Measurements from ENCODE around the gene RASGEF1C.

Gene RASGEF1C

DNA sequence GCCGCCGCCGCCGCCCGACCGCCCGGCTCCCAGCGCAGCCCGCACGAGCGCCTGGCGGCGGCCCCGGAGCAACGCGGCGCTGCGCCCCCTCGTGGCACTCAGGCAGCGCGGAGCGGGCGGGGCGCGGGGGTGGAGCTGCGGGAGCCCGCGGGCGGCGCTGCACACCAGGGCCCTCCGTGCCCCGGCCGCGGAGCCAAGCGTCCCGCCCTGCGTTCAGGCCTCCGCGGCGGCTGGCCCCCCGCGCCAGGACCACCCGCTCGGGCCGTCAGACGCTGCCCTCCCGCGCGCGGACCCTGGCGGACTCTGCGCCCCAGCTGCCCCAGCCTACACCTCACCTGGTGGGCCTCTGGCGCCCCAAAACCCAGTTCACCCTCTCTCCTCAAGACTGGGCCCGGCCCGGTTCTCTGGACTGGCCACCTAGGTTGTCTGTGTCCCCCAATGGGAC, at the start of gene RASGEF1C:
Gene RASGEF1C, minus strand, starts transcription at position 75 of the 445 bp plus-strand sequence. CDS start 71,159 bp downstream, outside the sequence.
- DNase-seq, result peak in 39 of 42 donors; percentile 44 to 88 (median 75)
- intact Hi-C loops (cut with DNase I), result loop anchor here (10.0 kb wide), 1 partner anchor 84 kb away; no protein-coding TSS in a partner anchor

- DNase-seq, result no peak
- intact Hi-C loops (cut with DNase I), result no loop called here
Measured at GRCh38 chr5:180253036-180253824, 44.2 kb upstream of the RASGEF1C start.

DNA sequence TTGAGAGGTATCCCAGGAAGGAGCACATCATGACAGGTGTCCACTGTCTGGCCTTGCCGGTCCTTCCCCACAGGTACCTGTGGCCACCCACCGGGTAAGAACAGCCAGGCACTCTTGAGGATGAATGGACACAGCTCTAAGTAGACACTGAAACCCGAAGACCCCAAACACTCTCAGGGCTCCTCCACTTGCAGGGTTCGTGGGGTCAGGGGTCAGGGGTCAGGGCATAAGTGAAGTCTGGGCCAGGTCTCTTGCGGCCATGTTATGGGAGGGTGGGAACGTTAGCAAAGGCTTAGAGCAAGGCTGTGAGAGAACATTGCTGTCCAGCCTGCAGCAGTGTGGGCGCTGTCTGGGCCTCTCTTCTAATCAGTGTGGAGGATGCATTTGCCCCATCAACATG, 42.9 kb upstream of the RASGEF1C start:
- no peak for DNase-seq
- intact Hi-C loops (cut with DNase I), result no loop called here

DNA sequence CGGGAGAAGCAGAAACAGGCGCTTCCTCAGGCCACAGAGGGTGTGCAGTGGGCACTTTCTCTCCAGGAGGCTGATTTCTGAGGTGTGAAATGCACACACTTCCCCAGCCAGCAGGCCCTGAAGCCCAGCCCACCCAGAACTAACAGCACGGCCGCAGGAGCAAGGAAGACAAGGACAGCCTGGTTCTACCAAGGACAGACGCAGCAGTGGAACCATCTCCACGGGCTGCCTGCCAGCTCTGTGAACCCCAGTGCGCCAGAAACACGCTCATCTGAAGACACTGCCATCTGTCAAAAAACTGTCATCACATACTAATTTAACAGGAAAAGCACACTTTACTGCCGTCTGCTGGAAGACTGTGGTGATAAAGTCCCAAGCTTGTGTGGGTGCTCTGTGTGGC, 42.1 kb upstream of the RASGEF1C start:
- intact Hi-C loops (cut with DNase I), result no loop called here
- no peak for DNase-seq

- no peak for DNase-seq
- intact Hi-C loops (cut with DNase I), result no loop called here
Measured at GRCh38 chr5:180250329-180250728, 41.3 kb upstream of the RASGEF1C start.

DNA sequence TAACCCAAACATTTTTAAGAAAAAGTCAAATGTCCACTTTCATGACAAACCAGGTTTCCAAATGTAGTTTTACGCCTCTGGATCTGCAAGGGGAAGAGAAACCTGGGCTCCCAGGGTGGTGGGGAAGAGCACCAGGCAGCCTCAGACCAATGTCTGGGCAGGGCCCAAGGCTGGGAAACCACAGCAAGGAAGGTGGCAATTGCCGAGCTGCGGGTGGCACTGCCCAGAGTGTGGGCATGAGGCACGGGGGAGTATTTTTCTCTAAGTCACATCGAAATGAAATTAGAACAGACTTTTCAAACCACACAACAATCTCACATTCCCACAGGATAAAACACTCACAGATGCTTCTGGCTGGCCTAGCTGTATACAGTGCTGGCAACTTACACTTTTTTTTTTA, 32.6 kb upstream of the RASGEF1C start:
- no peak for DNase-seq
- intact Hi-C loops (cut with DNase I), result no loop called here

- intact Hi-C loops (cut with DNase I), result no loop called here
- no peak for DNase-seq
Measured at GRCh38 chr5:180238631-180239030, 29.6 kb upstream of the RASGEF1C start.

DNA sequence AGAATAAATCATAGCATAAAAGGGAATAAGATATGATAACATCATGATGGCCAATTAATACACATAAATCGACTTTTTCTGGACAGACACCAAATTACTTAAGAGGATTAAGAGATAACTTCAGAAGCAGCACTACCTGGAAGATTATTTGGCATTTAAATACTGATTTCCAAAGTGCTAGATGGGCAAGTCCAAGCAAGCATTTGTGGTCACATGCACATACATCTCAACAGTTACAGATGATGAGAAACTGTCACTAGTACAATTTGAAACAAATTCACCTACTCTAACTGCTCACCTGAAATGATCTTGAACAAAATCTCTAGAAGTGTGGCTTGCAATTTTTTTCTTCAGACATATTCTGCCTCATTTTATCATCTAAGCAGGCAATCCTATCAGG, 26.8 kb upstream of the RASGEF1C start:
- intact Hi-C loops (cut with DNase I), result no loop called here
- DNase-seq, result no peak

DNA sequence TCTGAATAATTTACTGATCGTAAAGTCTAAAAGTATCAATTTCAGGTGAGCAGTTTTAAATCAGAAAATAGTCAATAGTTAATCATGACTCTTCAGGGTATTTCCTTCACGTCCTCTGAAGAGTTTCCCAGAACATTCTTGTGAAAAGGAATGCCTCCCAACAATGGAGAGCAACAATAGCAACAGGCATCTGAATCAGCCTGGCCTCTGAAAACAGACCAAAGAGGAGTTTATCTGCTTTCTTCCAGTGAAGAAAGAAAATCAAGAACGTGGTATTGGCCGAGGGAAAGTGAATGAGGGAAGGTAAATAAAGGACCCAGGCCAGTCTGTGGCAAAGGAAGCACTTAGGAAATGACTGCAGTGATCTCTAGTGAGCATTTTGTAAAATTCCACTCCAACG, 26.1 kb upstream of the RASGEF1C start:
- intact Hi-C loops (cut with DNase I), result no loop called here
- DNase-seq, result no peak

DNA sequence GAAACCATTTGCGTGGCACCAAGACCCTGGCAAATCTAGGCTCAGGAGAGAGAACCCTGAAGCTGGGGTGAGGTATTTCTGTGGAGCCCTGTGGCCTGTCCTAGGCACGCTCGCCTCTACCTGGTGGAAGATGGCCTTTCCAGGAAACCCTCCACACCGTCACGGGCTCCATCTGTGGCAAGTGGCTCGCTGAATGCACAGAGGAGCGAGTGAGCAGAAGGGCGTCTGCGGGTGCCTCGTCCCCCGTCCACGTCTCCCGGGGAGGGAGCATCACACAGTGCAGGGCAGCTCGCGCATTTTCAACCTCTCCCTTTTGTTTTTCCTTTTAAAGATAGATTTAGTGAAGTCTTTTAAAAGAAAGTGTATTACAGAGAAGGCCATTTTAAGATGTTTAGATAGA, 25.3 kb upstream of the RASGEF1C start:
- intact Hi-C loops (cut with DNase I), result no loop called here
- no peak for DNase-seq

GRCh38 chr5:180233729-180234128, 24.7 kb upstream of the RASGEF1C start:
- no peak for DNase-seq
- intact Hi-C loops (cut with DNase I), result no loop called here

DNA sequence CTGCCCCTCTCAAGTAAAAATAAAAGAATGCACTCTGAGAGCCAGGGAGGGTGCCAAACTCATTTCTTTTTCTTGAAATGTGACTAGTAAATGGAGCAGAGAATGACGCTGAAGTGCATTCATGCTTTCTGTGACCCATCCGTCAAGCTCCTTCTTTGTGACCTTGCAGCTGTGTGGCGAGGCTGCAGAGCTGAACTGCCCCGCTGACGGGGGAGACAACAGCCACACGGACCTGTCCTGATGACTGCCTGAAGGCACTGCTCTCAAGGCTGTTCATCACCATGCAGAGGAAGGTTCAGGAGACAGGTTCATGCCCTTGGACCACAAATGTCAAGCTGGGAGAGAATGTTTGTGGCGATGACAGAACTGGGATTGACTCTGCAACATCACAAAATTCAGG, 21.0 kb upstream of the RASGEF1C start:
- no peak for DNase-seq
- intact Hi-C loops (cut with DNase I), result no loop called here

DNA sequence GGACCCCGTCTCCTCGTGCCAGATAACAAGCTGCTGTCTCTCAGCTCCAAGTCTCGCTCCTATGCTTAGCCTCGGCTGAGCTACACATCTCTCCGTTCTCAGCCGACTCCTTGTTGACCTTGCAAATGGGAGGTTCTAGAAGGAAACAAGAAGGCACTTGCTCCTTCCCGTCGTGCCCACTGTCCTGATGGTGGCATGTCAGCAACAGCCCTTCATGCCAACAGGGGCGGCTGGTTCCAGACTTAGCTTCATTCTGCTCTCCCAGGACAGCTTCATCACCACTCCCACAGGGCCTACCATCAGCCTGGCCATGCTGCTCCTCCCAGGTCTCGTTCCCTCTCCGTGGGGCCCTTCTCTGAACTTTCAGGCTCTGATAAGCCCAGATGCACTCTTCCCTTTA, 13.0 kb upstream of the RASGEF1C start:
- DNase-seq, result peak in 1 of 42 donors; percentile 20
- intact Hi-C loops (cut with DNase I), result no loop called here

DNA sequence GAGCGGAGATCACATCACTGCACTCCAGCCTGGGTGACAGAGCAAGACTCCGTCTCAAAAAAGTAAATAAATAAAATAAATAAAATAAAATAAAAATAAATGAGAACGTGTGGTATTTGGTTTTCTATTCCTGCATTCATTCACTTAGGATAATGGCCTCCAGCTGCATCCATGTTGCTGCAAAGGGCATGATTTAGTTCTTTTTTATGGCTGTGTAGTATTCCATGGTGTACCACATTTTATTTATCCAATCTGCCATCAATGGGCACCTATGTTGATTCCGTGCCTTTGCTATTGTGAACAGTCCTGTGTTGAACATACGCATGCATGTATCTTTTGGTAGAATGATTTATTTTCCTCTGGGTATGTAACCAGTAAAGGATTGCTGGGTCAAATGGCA, 8.8 kb upstream of the RASGEF1C start:
- DNase-seq, result no peak
- intact Hi-C loops (cut with DNase I), result no loop called here

GRCh38 chr5:180216646-180217171, 7.7 kb upstream of the RASGEF1C start:
- no peak for DNase-seq
- intact Hi-C loops (cut with DNase I), result no loop called here

- intact Hi-C loops (cut with DNase I), result no loop called here
- DNase-seq, result no peak
Measured at GRCh38 chr5:180215783-180216630, 7.0 kb upstream of the RASGEF1C start.

DNA sequence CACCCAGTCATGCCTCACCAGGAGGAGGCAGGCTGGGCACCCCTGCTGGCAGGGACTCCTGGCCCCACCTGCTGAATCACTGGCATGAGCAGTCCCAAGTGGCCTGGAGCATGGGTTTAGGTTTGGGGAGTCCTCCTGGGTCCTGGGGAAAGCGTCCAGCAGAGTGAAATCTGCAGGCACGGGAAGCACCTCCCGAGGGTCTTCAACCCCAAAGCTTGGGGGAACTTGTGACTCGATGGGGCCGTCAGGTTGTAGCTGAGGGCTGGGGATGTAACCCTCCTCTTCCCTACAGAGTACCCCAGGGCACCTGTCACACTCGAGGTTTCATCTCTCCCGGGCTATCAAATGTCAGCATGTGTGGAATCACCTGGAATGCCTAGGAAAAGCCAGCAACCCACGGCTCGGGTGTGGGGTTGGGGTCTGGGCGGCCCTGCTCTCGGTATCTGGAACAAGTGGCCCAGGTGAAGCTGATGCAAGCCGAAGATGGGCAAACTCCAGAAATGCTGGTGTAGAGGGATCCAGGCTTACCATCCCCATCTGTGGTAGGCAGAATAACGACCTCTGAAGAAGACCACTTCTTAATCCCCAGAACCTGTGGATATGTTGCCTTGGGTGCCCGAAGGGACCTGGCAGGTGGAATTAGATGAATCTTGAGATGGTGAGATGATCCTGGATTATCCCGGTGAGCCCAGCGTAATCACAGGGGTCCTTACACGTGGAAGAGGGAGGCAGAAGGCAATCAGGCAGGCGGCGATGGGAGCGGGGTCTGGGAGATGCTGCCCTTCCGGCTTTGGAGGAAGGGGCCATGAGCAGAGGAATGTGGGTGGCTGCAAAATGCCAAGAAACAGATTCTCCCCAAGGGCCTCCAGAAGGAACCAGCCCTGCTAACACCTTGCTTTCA, 6.1 kb upstream of the RASGEF1C start:
- intact Hi-C loops (cut with DNase I), result no loop called here
- no peak for DNase-seq

GRCh38 chr5:180213657-180214207, 4.7 kb upstream of the RASGEF1C start:
- intact Hi-C loops (cut with DNase I), result no loop called here

DNA sequence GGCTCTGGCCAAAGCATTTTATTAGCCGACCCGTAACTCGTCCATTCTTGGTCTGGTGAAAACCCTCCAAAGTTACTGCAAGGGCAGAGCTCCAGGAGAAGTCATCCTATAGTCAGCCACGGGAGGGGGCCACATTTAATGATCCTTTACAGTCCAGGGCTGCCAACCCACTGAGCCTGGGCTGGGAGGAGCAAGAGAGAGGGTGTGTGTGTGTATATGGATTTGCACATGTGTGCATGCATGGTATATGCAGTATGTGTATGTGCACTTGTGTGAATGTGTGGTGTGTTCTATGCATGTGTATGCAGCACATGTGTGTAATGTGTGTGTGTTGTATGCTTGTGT, 4.2 kb upstream of the RASGEF1C start:
- DNase-seq, result peak in 1 of 42 donors; percentile 17
- intact Hi-C loops (cut with DNase I), result no loop called here

More at GRCh38 chr5:180213657-180214207, 4.7 kb upstream of the RASGEF1C start:
- DNase-seq, result peak in 1 of 42 donors; percentile 13

Measured in head of caudate nucleus (tissue), 42 donors.